H1 (cell line): ENCODE results near the gene REPIN1. TPM values are rescaled to one million over a fixed set of nuclear protein-coding genes. Genes with fewer than 3 reads are reported as not detected.

Experiments
- CTCF ChIA-PET: fragments of 300-600 bp; sonication (Branson Sonifier 250); formaldehyde crosslinking; loops from one replicate; lab custom pipeline; 2021; ENCODE audit not compliant: partially characterized antibody; lab: Charles Lee
- POLR2A ChIA-PET: fragments of 300-600 bp; sonication (Branson Sonifier 250); formaldehyde crosslinking; loops from one replicate; lab custom pipeline; 2021; ENCODE audit warnings: inconsistent platforms; ENCODE audit not compliant: partially characterized antibody; lab: Charles Lee
- DNase-seq, 2 experiments: peaks; one replicate each; pipeline versions ENCODE4 v3.0.0 to v3.0.0-alpha.2; 2010 to 2022; ENCODE audit warnings: low spot score in 2 of 2, low read depth in 1 of 2, mixed read lengths in 1 of 2
- FAIRE-seq: peaks from 2 replicates; lab custom pipeline; 2011; peaks lifted over from hg19 to GRCh38; lab: Jason Lieb, UNC
- H2AFZ ChIP-seq: 2 replicates; pipeline ENCODE4 v1.8.1; 2012; ENCODE audit warnings: low read length, inconsistent platforms
- H2AK5ac ChIP-seq: 2 replicates; pipeline ENCODE4 v1.6.1; 2013; ENCODE audit warnings: low read depth, low read length
- H2BK120ac ChIP-seq: replicated peaks from 2 replicates; pipeline ENCODE3; 2013; ENCODE audit warnings: low read depth, low read length, inconsistent platforms
- H2BK12ac ChIP-seq: 2 replicates; pipeline ENCODE4 v1.6.1; 2013; ENCODE audit warnings: low read depth, low read length
- H2BK15ac ChIP-seq: 2 replicates; pipeline ENCODE4 v1.6.1; 2013; ENCODE audit warnings: low read length
- H2BK20ac ChIP-seq: 2 replicates; pipeline ENCODE4 v1.6.1; 2013; ENCODE audit warnings: low read length
- H2BK5ac ChIP-seq: 2 replicates; pipeline ENCODE4 v1.6.1; 2013; ENCODE audit warnings: low read depth, low read length
- H3K14ac ChIP-seq: 2 replicates; pipeline ENCODE4 v1.6.1; 2013; ENCODE audit warnings: inconsistent platforms; ENCODE audit not compliant: insufficient read length
- H3K18ac ChIP-seq: 2 replicates; pipeline ENCODE4 v1.6.1; 2013; ENCODE audit warnings: low read length; ENCODE audit errors: extremely low read depth
- H3K23ac ChIP-seq: 2 replicates; pipeline ENCODE4 v1.6.1; 2013; ENCODE audit warnings: inconsistent platforms; ENCODE audit not compliant: insufficient read length
- H3K23me2 ChIP-seq: 2 replicates; pipeline ENCODE4 v1.6.1; 2013; ENCODE audit warnings: low read depth, low read length
- H3K27ac ChIP-seq: 2 replicates; pipeline ENCODE4 v1.6.1; 2011; ENCODE audit warnings: low read depth, low read length, inconsistent platforms
- H3K27me3 ChIP-seq, 4 experiments: replicated peaks in 1 of 4; 1 replicate in 1 of 4; 2 replicates in 3 of 4; pipeline versions ENCODE4 v1.6.1 to v1.8.1; 2011 to 2013; ENCODE audit warnings: low read length in 3 of 4, mild to moderate bottlenecking in 3 of 4, inconsistent platforms in 2 of 4, mixed read lengths in 2 of 4, moderate library complexity in 1 of 4; ENCODE audit not compliant: control insufficient read depth in 3 of 4, insufficient read depth in 3 of 4; ENCODE audit errors: extremely low read depth in 1 of 4
- H3K36me3 ChIP-seq, 4 experiments: 2 replicates each; pipeline versions ENCODE4 v1.6.1 to v1.8.1; 2011 to 2013; ENCODE audit warnings: mild to moderate bottlenecking in 4 of 4, low read length in 3 of 4, moderate library complexity in 2 of 4, control low read depth in 1 of 4, inconsistent platforms in 1 of 4; ENCODE audit not compliant: insufficient read depth in 4 of 4, control insufficient read depth in 2 of 4
- H3K4ac ChIP-seq: replicated peaks from 2 replicates; pipeline ENCODE3; 2013; ENCODE audit warnings: low read length, low read depth, mixed read lengths, inconsistent platforms; ENCODE audit not compliant: insufficient read length
- H3K4me1 ChIP-seq, 4 experiments: replicated peaks in 1 of 4; 1 replicate in 1 of 4; 2 replicates in 3 of 4; pipeline versions ENCODE4 v1.6.1 to v1.8.1; 2011 to 2013; ENCODE audit warnings: low read length in 3 of 4, inconsistent platforms in 2 of 4, mixed read lengths in 1 of 4; ENCODE audit not compliant: insufficient read depth in 4 of 4, control insufficient read depth in 3 of 4
- H3K4me2 ChIP-seq, 2 experiments: 2 replicates each; pipeline versions ENCODE4 v1.6.1 to v1.8.1; 2011 to 2013; ENCODE audit warnings: low read depth in 2 of 2, low read length in 2 of 2, control low read depth in 1 of 2, inconsistent platforms in 1 of 2, mild to moderate bottlenecking in 1 of 2; ENCODE audit not compliant: insufficient read depth in 1 of 2
- H3K4me3 ChIP-seq, 4 experiments: fragments of 200-600, 300-600 bp in 1 of 4; sonication (generic), shearing (Covaris generic), sonication (Bioruptor Twin) in 1 of 4; 2 replicates each; pipeline versions ENCODE4 v1.5.1 to v1.8.1; 2011 to 2016; ENCODE audit warnings: low read length in 4 of 4, low read depth in 3 of 4, control low read depth in 2 of 4, inconsistent platforms in 2 of 4, mild to moderate bottlenecking in 2 of 4, mixed read lengths in 1 of 4, moderate library complexity in 1 of 4; ENCODE audit not compliant: insufficient read depth in 2 of 4; ENCODE audit errors: extremely low read depth in 1 of 4
- H3K56ac ChIP-seq: replicated peaks from 2 replicates; pipeline ENCODE3; 2013; ENCODE audit warnings: low read depth, mild to moderate bottlenecking, mixed read lengths, low read length, inconsistent platforms; ENCODE audit not compliant: insufficient read length
- H3K79me1 ChIP-seq: 2 replicates; pipeline ENCODE4 v1.6.1; 2013; ENCODE audit warnings: low read depth, low read length, control low read depth
- H3K79me2 ChIP-seq, 2 experiments: 2 replicates each; pipeline versions ENCODE4 v1.6.1 to v1.8.1; 2012 to 2013; ENCODE audit warnings: low read length in 2 of 2, mild to moderate bottlenecking in 2 of 2, inconsistent platforms in 1 of 2; ENCODE audit not compliant: insufficient read depth in 2 of 2, control insufficient read depth in 1 of 2
- H3K9ac ChIP-seq, 4 experiments: replicated peaks in 1 of 4; 1 replicate in 1 of 4; 2 replicates in 3 of 4; pipeline versions ENCODE4 v1.6.1 to v1.8.1; 2011 to 2013; ENCODE audit warnings: low read depth in 3 of 4, low read length in 3 of 4, control low read depth in 2 of 4, mild to moderate bottlenecking in 2 of 4, moderate library complexity in 2 of 4, inconsistent platforms in 1 of 4; ENCODE audit errors: extremely low read depth in 1 of 4
- H3K9me3 ChIP-seq, 2 experiments: 2 replicates each; pipeline versions ENCODE4 v1.6.1 to v1.8.1; 2012 to 2013; ENCODE audit warnings: mild to moderate bottlenecking in 2 of 2, moderate library complexity in 2 of 2, control low read depth in 1 of 2, inconsistent platforms in 1 of 2, low read depth in 1 of 2, low read length in 1 of 2, mixed read lengths in 1 of 2; ENCODE audit not compliant: insufficient read depth in 2 of 2
- H4K20me1 ChIP-seq, 2 experiments: replicated peaks in 1 of 2; 2 replicates each; pipeline versions ENCODE3 to v1.8.1; 2011 to 2013; ENCODE audit warnings: inconsistent platforms in 2 of 2, low read length in 2 of 2, mild to moderate bottlenecking in 1 of 2; ENCODE audit not compliant: insufficient read depth in 2 of 2, control insufficient read depth in 1 of 2
- H4K5ac ChIP-seq: 2 replicates; pipeline ENCODE4 v1.6.1; 2013; ENCODE audit warnings: low read length, low read depth, mixed read lengths, inconsistent platforms; ENCODE audit not compliant: insufficient read length
- H4K8ac ChIP-seq: 2 replicates; pipeline ENCODE4 v1.8.0; 2013; ENCODE audit warnings: mild to moderate bottlenecking, moderate library complexity, low read length, inconsistent platforms; ENCODE audit not compliant: insufficient read depth; ENCODE audit errors: extremely low read depth
- H4K91ac ChIP-seq: replicated peaks from 2 replicates; pipeline ENCODE3; 2013; ENCODE audit warnings: low read length, mixed read lengths, inconsistent platforms; ENCODE audit not compliant: insufficient read length
- CHD1 ChIP-seq: IDR thresholded peaks from 2 replicates; pipeline ENCODE4 v1.6.1; 2012; ENCODE audit warnings: low read depth, low read length, improper control_type of control experiment
- POLR2A ChIP-seq, 2 experiments: IDR thresholded peaks; 1 replicate in 1 of 2; 2 replicates in 1 of 2; pipeline ENCODE4 v1.6.1; 2011; ENCODE audit warnings: low read depth in 2 of 2, low read length in 2 of 2, mild to moderate bottlenecking in 2 of 2; ENCODE audit errors: control extremely low read depth in 1 of 2
- POLR2AphosphoS5 ChIP-seq: IDR thresholded peaks from 2 replicates; pipeline ENCODE4 v1.6.1; 2011; ENCODE audit warnings: low read depth, low read length
- RXRA ChIP-seq: IDR thresholded peaks from 2 replicates; pipeline ENCODE4 v1.6.1; 2011; ENCODE audit warnings: low read depth, mild to moderate bottlenecking, low read length, moderate library complexity; ENCODE audit not compliant: insufficient read depth
- WGBS, 2 experiments: shearing (Covaris generic) in 1 of 2; methylation state at CpG; one replicate each; pipeline versions ENCODE4 v1.1.6 to v1.1.7; 2013 to 2015; ENCODE audit warnings: low lambda C conversion rate in 2 of 2, mixed read lengths in 2 of 2, inconsistent platforms in 1 of 2, low coverage in 1 of 2, missing lambda C conversion rate in 1 of 2; ENCODE audit not compliant: insufficient replicate concordance in 2 of 2, insufficient coverage in 1 of 2, insufficient read length in 1 of 2; ENCODE audit errors: extremely low coverage in 1 of 2, missing lambda C conversion rate in 1 of 2; 5-methylcytosine and 5-hydroxymethylcytosine counted together
- polyA plus RNA-seq, 7 experiments: library from polyadenylated mRNA; depleted of rRNA in 3 of 7; stranded (reverse) in 5 of 7; unstranded in 2 of 7; fragments of >200 nt in 5 of 7; fragments of 200-250 nt in 2 of 7; gene quantifications; 1 replicate in 5 of 7; 2 replicates in 1 of 7; 4 replicates in 1 of 7; pipeline versions ENCODE4 v1.2.1 to v1.2.3, GENCODE V29; 2011 to 2013; ENCODE audit warnings: missing spikeins in 2 of 7, mixed read lengths in 2 of 7
- total RNA-seq: library from RNA; stranded (reverse); fragmentation: NEBNext Ultra II Directional; extraction: Animal tissue kit (Norgen Biotek cat#: 25700); gene quantifications from 2 replicates; pipeline ENCODE4 v1.2.1, GENCODE V29; 2021

The REPIN1 gene
- total and polyA plus RNA-seq, 2 of the 8 experiments (the other 6 are each of a cell fraction or from before 2014, with no cell fraction given): 98.6 to 125 TPM

DNA sequence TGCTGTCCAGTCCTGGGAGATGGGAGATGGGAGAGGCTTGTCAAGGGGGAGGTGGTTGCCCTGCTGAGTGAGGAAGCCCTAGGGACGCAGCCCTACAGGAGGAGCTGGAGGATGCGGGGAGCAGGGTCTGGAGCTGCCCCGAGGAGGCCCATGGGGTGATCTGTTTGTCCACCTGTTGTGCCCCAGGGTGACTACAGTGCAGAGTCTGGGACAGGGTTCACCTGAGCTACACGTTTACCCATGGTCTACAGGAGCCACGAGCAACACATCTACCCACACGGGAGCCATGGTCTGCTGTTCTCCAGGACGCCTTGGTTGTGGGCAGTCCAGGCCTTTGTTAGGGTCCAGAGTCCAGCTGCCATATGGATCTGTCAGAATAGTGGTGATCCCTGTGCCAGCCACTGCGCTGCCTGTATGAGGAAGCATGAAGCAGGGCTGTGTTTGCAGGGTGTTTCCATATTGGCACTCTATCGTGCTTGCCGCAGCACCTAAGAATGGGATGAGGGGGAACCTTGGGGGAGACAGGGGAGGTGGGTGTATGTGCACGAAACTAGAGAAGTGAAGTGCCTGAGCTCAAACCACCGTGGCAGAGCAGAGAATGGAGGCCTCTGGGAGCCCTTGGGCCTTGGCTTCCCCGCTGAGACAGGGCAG, 34.2 kb downstream of the REPIN1 start:
- POLR2A ChIA-PET: interaction anchor here (0.7 to 14.9 kb wide), 18 partner anchors 5 to 767 kb away, joined by 3 to 230 read pairs (median 9); partner anchors contain the start of genes RARRES2 and REPIN1
- Histone ChIP-seq H3K27ac (peak overlapping the region; percentile 97), H2AFZ (no peak overlapping the region), H4K5ac (peak overlapping the region; percentile 95), H2BK20ac (peak overlapping the region; percentile 98), H3K27me3 (no peaks in the 10 kb centered on the region), H2BK5ac (peak overlapping the region; percentile 100), H3K23ac (peak overlapping the region; percentile 9), H3K9me3 (no peaks in the 10 kb centered on the region), H3K4ac (peak overlapping the region; percentile 100), H2BK12ac (peak overlapping the region; percentile 100), H3K9ac (peak overlapping the region in 3 of 4 experiments; percentile 45 to 69 (median 66); a peak in 5 of 7 replicates), H3K36me3 (peaks cover 0 to 13% (median 4%) of the 10 kb centered on the region in 4 experiments; a peak in 3 of 8 replicates), H4K91ac (peak overlapping the region; percentile 100), H3K14ac (peak overlapping the region; percentile 92), H3K79me1 (peaks cover 5% of the 10 kb centered on the region), H3K79me2 (peaks cover 0 to 21% of the 10 kb centered on the region in 2 experiments; a peak in 2 of 4 replicates), H2BK120ac (peak overlapping the region; percentile 96), H2BK15ac (peak overlapping the region; percentile 99), H3K4me1 (peaks cover 40 to 70% (median 58%) of the 10 kb centered on the region in 4 experiments), H4K20me1 (no peaks in the 10 kb centered on the region), H4K8ac (peak overlapping the region; percentile 90; the same call in 1 of the 2 replicates), H3K4me3 (peak overlapping the region in 2 of 4 experiments; percentile 3 to 38; a peak in 1 of 8 replicates), H2AK5ac (peak overlapping the region; percentile 99), H3K56ac (peak overlapping the region; percentile 94), H3K18ac (peak overlapping the region; percentile 100), H3K4me2 (peak overlapping the region; percentile 57 to 77), H3K23me2 (peaks cover 4% of the 10 kb centered on the region; the same call in 1 of the 2 replicates)
- CTCF ChIA-PET: interaction anchor here (0.8 to 3.8 kb wide), 18 partner anchors 9 to 583 kb away, joined by 3 to 31 read pairs (median 4); partner anchors contain the start of gene REPIN1
- FAIRE-seq (no peak), DNase-seq (no peak)
- TF ChIP-seq POLR2AphosphoS5: 0 out of 2 replicates have a peak, but pooled peaks have one; percentile 4
- TF ChIP-seq RXRA: no peak
- no peak for TF ChIP-seq CHD1
- TF ChIP-seq POLR2A (IDR thresholded peaks at IDR 0.05; ENCODE audit: control extremely low read depth in 1 of 2, low read depth in 2 of 2, low read length in 2 of 2): peak in 1 of 2 experiments; percentile 37; a peak in 1 of 3 replicates
- 46% methylated on average over 12 of the region's 13 CpGs; no CpG with 5 or more reads in 1 of the 2 experiments for whole genome bisulfite sequencing, 2 experiments
